Suprapubic skin (tissue), 4 donors: ENCODE results near the gene OSBPL6. TPM values are rescaled to one million over a fixed set of nuclear protein-coding genes. Genes with fewer than 3 reads are reported as not detected.
"Not testable (repeated sequence)": the region's sequence is repeated elsewhere in the genome, so short reads cannot be mapped to it uniquely, and the experiment has no call there.

Source experiments
- DNase-seq, 2 donors: peaks; one replicate each; pipeline ENCODE4 v3.0.0-alpha.2; 2019; ENCODE audit warnings: low spot score in 2 of 2
- H3K27ac ChIP-seq: fragments of 200-600 bp; sonication (generic); one replicate; pipeline ENCODE4 v1.5.1; 2019
- H3K27me3 ChIP-seq: fragments of 200-600 bp; sonication (generic); one replicate; pipeline ENCODE4 v1.5.1; 2019
- H3K36me3 ChIP-seq: fragments of 200-600 bp; sonication (generic); one replicate; pipeline ENCODE4 v1.5.1; 2019
- H3K4me1 ChIP-seq: fragments of 200-600 bp; sonication (generic); one replicate; pipeline ENCODE4 v1.5.1; 2019
- H3K4me3 ChIP-seq: fragments of 200-600 bp; sonication (generic); one replicate; pipeline ENCODE4 v1.5.1; 2019; ENCODE audit warnings: mild to moderate bottlenecking
- H3K9me3 ChIP-seq: fragments of 200-600 bp; sonication (generic); one replicate; pipeline ENCODE4 v1.5.1; 2019
- CTCF ChIP-seq, 2 donors: fragments of 200-600 bp in 1 of 2; fragments of 450-650 bp in 1 of 2; sonication (generic) in 1 of 2; IDR thresholded peaks; one replicate each; pipeline ENCODE4 v1.5.1; 2016 to 2019; ENCODE audit warnings: antibody characterized with exemption in 2 of 2, mild to moderate bottlenecking in 1 of 2, moderate library complexity in 1 of 2
- EP300 ChIP-seq: sonication (generic); formaldehyde crosslinking; IDR thresholded peaks from one replicate; pipeline ENCODE4 v1.6.1; 2017; ENCODE audit warnings: antibody characterized with exemption
- POLR2A ChIP-seq, 2 donors: fragments of 450-650 bp; IDR thresholded peaks; one replicate each; pipeline ENCODE4 v1.6.1; 2017; ENCODE audit warnings: antibody characterized with exemption in 2 of 2, mild to moderate bottlenecking in 2 of 2, moderate library complexity in 2 of 2
- POLR2AphosphoS5 ChIP-seq, 3 donors: sonication (generic); formaldehyde crosslinking; IDR thresholded peaks; one replicate each; pipeline ENCODE4 v1.6.1; 2017; ENCODE audit warnings: antibody characterized with exemption in 3 of 3
- WGBS: methylation state at CpG from one replicate; pipeline ENCODE4 v1.1.5; 2018; 5-methylcytosine and 5-hydroxymethylcytosine counted together
- total RNA-seq, 4 donors: library from RNA; depleted of rRNA; stranded (reverse); fragments of >200 nt; gene quantifications; one replicate each; pipeline ENCODE4 v1.1.0, GENCODE V29; 2016

The OSBPL6 gene
- total RNA-seq, 4 donors from 2014 or later = 19.5 to 30.9 (median 23.9) TPM

GRCh38 chr2:178191511-178191910, 2.8 kb upstream of the OSBPL6 start:
- no peaks in the 10 kb centered on the region for H3K36me3 ChIP-seq
- TF ChIP-seq POLR2AphosphoS5 (IDR thresholded peaks at IDR 0.05) (no peak), CTCF (IDR thresholded peaks at IDR 0.05) (no peak), POLR2A (IDR thresholded peaks at IDR 0.05) (no peak), EP300 (no peak)
- DNase-seq = no peak
- no peak overlapping the region for H3K27ac ChIP-seq
- no peaks in the 10 kb centered on the region for H3K27me3 ChIP-seq
- WGBS = 92% methylated on average over 2 of the region's 2 CpGs
- H3K4me3 ChIP-seq = no peak overlapping the region
- H3K9me3 ChIP-seq = no peaks in the 10 kb centered on the region
- H3K4me1 ChIP-seq = peaks cover 16% of the 10 kb centered on the region

- Histone ChIP-seq H3K4me3 (peak overlapping the region; percentile 94), H3K9me3 (no peaks in the 10 kb centered on the region), H3K27ac (peak overlapping the region; percentile 96), H3K4me1 (peaks cover 16% of the 10 kb centered on the region), H3K27me3 (no peaks in the 10 kb centered on the region), H3K36me3 (no peaks in the 10 kb centered on the region)
- TF ChIP-seq POLR2AphosphoS5 (IDR thresholded peaks at IDR 0.05) (no peak), POLR2A (IDR thresholded peaks at IDR 0.05) (no peak), EP300 (no peak), CTCF (IDR thresholded peaks at IDR 0.05) (no peak)
- no peak for DNase-seq
- WGBS = 19% methylated on average over 10 of the region's 10 CpGs
Measured at GRCh38 chr2:178193496-178193822, 853 bp upstream of the OSBPL6 start.

GRCh38 chr2:178194600-178195389, 483 bp downstream of the OSBPL6 start:
- Histone ChIP-seq H3K4me1 (peaks cover 16% of the 10 kb centered on the region), H3K27me3 (no peaks in the 10 kb centered on the region), H3K27ac (peak overlapping the region; percentile 96), H3K36me3 (no peaks in the 10 kb centered on the region), H3K4me3 (peak overlapping the region; percentile 94), H3K9me3 (no peaks in the 10 kb centered on the region)
- TF ChIP-seq CTCF (IDR thresholded peaks at IDR 0.05) (no peak), EP300 (no peak), POLR2AphosphoS5 (IDR thresholded peaks at IDR 0.05) (no peak), POLR2A (IDR thresholded peaks at IDR 0.05) (no peak)
- WGBS = under 1% methylated on average over 42 of the region's 83 CpGs
- peak in 1 of 2 donors; percentile 64 for DNase-seq

GRCh38 chr2:178195390-178196166, 1.3 kb downstream of the OSBPL6 start:
- TF ChIP-seq EP300 = no peak
- TF ChIP-seq POLR2AphosphoS5 (IDR thresholded peaks at IDR 0.05) = no peak
- no peak for TF ChIP-seq POLR2A (IDR thresholded peaks at IDR 0.05)
- no peak for TF ChIP-seq CTCF (IDR thresholded peaks at IDR 0.05)
- Histone ChIP-seq H3K27me3 (no peaks in the 10 kb centered on the region), H3K4me3 (peak overlapping the region; percentile 94), H3K27ac (peak overlapping the region; percentile 96), H3K4me1 (peaks cover 16% of the 10 kb centered on the region), H3K36me3 (no peaks in the 10 kb centered on the region), H3K9me3 (no peaks in the 10 kb centered on the region)
- 23% methylated on average over 14 of the region's 14 CpGs for WGBS
- no peak for DNase-seq

GRCh38 chr2:178197791-178198190, 3.5 kb downstream of the OSBPL6 start:
- Histone ChIP-seq H3K36me3 (no peaks in the 10 kb centered on the region), H3K27me3 (no peaks in the 10 kb centered on the region), H3K27ac (no peak overlapping the region), H3K4me3 (no peak overlapping the region), H3K9me3 (no peaks in the 10 kb centered on the region), H3K4me1 (peaks cover 16% of the 10 kb centered on the region)
- 82% methylated on average over 1 of the region's 1 CpG for WGBS
- no peak for DNase-seq
- no peak for TF ChIP-seq POLR2AphosphoS5 (IDR thresholded peaks at IDR 0.05)

GRCh38 chr2:178198441-178198840, 4.1 kb downstream of the OSBPL6 start:
- not testable (repeated sequence) for H3K27me3 ChIP-seq, H3K4me3 ChIP-seq, DNase-seq, H3K9me3 ChIP-seq, H3K27ac ChIP-seq, H3K36me3 ChIP-seq
- peaks cover 15% of the 10 kb centered on the region for H3K4me1 ChIP-seq
- WGBS = 93% methylated on average over 4 of the region's 4 CpGs
